Measurements from ENCODE around the gene OPCML. TPM values are rescaled to one million over a fixed set of nuclear protein-coding genes. Genes with fewer than 3 reads are reported as not detected.

Gene OPCML
- total RNA-seq, 1 donor from 2014 or later = 0.12 TPM

GRCh38 chr11:132876705-132877104 is 655.6 kb downstream of the OPCML start:
- ATAC-seq = no peak
- no peaks in the 10 kb centered on the region for H3K27me3 ChIP-seq (ENCODE audit: low read depth)
- H3K27ac ChIP-seq = no peak overlapping the region
- H3K4me3 ChIP-seq = no peak overlapping the region
- H3K4me1 ChIP-seq = no peaks in the 10 kb centered on the region
- intact Hi-C loops (cut with DNase I) = no loop called here
- no peak for TF ChIP-seq CTCF (IDR thresholded peaks at IDR 0.05)
- DNase-seq = no peak
- H3K36me3 ChIP-seq = no peaks in the 10 kb centered on the region
- H3K9me3 ChIP-seq = no peaks in the 10 kb centered on the region

- H3K36me3 ChIP-seq = no peaks in the 10 kb centered on the region
- DNase-seq = no peak
- H3K27me3 ChIP-seq (ENCODE audit: low read depth) = no peaks in the 10 kb centered on the region
- TF ChIP-seq CTCF (IDR thresholded peaks at IDR 0.05) = no peak
- H3K4me3 ChIP-seq = no peak overlapping the region
- no peaks in the 10 kb centered on the region for H3K9me3 ChIP-seq
- no peaks in the 10 kb centered on the region for H3K4me1 ChIP-seq
- ATAC-seq = no peak
- H3K27ac ChIP-seq = no peak overlapping the region
- intact Hi-C loops (cut with DNase I) = no loop called here
Observed at GRCh38 chr11:132876239-132876638, 656.1 kb downstream of the OPCML start.

- no peak for DNase-seq
- intact Hi-C loops (cut with DNase I) = no loop called here
- no peak for ATAC-seq
- Histone ChIP-seq H3K4me1 (no peaks in the 10 kb centered on the region), H3K4me3 (no peak overlapping the region), H3K27ac (no peak overlapping the region), H3K9me3 (no peaks in the 10 kb centered on the region), H3K27me3 (ENCODE audit: low read depth) (no peaks in the 10 kb centered on the region), H3K36me3 (no peaks in the 10 kb centered on the region)
- TF ChIP-seq CTCF (IDR thresholded peaks at IDR 0.05) = no peak
Observed at GRCh38 chr11:132874638-132875037, 657.7 kb downstream of the OPCML start.

- no peak for DNase-seq
- Histone ChIP-seq H3K4me1 (no peaks in the 10 kb centered on the region), H3K36me3 (no peaks in the 10 kb centered on the region), H3K9me3 (no peaks in the 10 kb centered on the region), H3K27me3 (ENCODE audit: low read depth) (no peaks in the 10 kb centered on the region), H3K4me3 (no peak overlapping the region), H3K27ac (no peak overlapping the region)
- ATAC-seq = no peak
- intact Hi-C loops (cut with DNase I) = no loop called here
- TF ChIP-seq CTCF (IDR thresholded peaks at IDR 0.05) = no peak
Observed at GRCh38 chr11:132873841-132874240, 658.5 kb downstream of the OPCML start.

GRCh38 chr11:132872211-132872610 is 660.1 kb downstream of the OPCML start:
- Histone ChIP-seq H3K9me3 (no peaks in the 10 kb centered on the region), H3K27ac (no peak overlapping the region), H3K4me1 (no peaks in the 10 kb centered on the region), H3K4me3 (no peak overlapping the region), H3K27me3 (ENCODE audit: low read depth) (no peaks in the 10 kb centered on the region), H3K36me3 (no peaks in the 10 kb centered on the region)
- ATAC-seq = no peak
- intact Hi-C loops (cut with DNase I) = no loop called here
- no peak for TF ChIP-seq CTCF (IDR thresholded peaks at IDR 0.05)
- no peak for DNase-seq

All from lower lobe of right lung (tissue), 2 donors.